Right atrium auricular region (tissue), 2 donors: Measurements from ENCODE around the gene TNS3. TPM values are rescaled to one million over a fixed set of nuclear protein-coding genes. Genes with fewer than 3 reads are reported as not detected.

ENCODE experiments used
- DNase-seq: peaks from one replicate; pipeline ENCODE4 v3.0.0-alpha.2; 2019; ENCODE audit warnings: low spot score
- H3K27ac ChIP-seq, 2 donors: fragments of 200-600 bp; sonication (generic); 1 replicate in 1 of 2; 2 replicates in 1 of 2; pipeline ENCODE4 v1.5.1; 2016 to 2019
- H3K27me3 ChIP-seq, 2 donors: fragments of 200-600 bp; sonication (generic); one replicate each; pipeline versions ENCODE4 v1.5.1 to v1.6.0; 2017 to 2019
- H3K36me3 ChIP-seq: fragments of 200-600 bp; sonication (generic); one replicate; pipeline ENCODE4 v1.5.1; 2016
- H3K4me1 ChIP-seq, 2 donors: fragments of 200-600 bp; sonication (generic); one replicate each; pipeline versions ENCODE4 v1.5.1 to v1.6.0; 2017 to 2019
- H3K4me3 ChIP-seq, 2 donors: fragments of 200-600 bp; sonication (generic); 1 replicate in 1 of 2; 2 replicates in 1 of 2; pipeline ENCODE4 v1.5.1; 2017 to 2019; ENCODE audit warnings: mild to moderate bottlenecking in 1 of 2, moderate library complexity in 1 of 2
- H3K9me3 ChIP-seq, 2 donors: fragments of 200-600 bp; sonication (generic); one replicate each; pipeline ENCODE4 v1.5.1; 2019
- CTCF ChIP-seq, 2 donors: fragments of 200-600 bp; sonication (generic); IDR thresholded peaks; one replicate each; pipeline ENCODE4 v1.5.1; 2019; ENCODE audit warnings: antibody characterized with exemption in 2 of 2
- total RNA-seq, 2 donors: library from RNA; depleted of rRNA; stranded (reverse); fragments of >200 nt; gene quantifications; one replicate each; pipeline ENCODE4 v1.1.0, GENCODE V29; 2016

Gene TNS3
- total RNA-seq, 2 donors from 2014 or later = 39.7 to 44.4 TPM

- Histone ChIP-seq H3K9me3 (no peaks in the 10 kb centered on the region), H3K4me3 (peak overlapping the region in 1 of 2 donors; percentile 24), H3K27me3 (no peaks in the 10 kb centered on the region), H3K4me1 (peaks cover 0 to 87% of the 10 kb centered on the region in 2 donors), H3K36me3 (no peaks in the 10 kb centered on the region), H3K27ac (peak overlapping the region; percentile 75 to 84)
- DNase-seq = peak; percentile 83
- no peak for TF ChIP-seq CTCF (IDR thresholded peaks at IDR 0.05)
These were observed 5.0 kb downstream of the TNS3 start for GRCh38 chr7:47576866-47577306.

- H3K27me3 ChIP-seq = no peaks in the 10 kb centered on the region
- H3K4me1 ChIP-seq = peaks cover 0 to 92% of the 10 kb centered on the region in 2 donors
- H3K4me3 ChIP-seq = peak overlapping the region in 1 of 2 donors; percentile 24
- peak overlapping the region; percentile 75 to 84 for H3K27ac ChIP-seq
- no peak for TF ChIP-seq CTCF (IDR thresholded peaks at IDR 0.05)
- no peak for DNase-seq
- no peaks in the 10 kb centered on the region for H3K36me3 ChIP-seq
- H3K9me3 ChIP-seq = no peaks in the 10 kb centered on the region
These were observed 5.7 kb downstream of the TNS3 start for GRCh38 chr7:47576031-47576865.

DNA sequence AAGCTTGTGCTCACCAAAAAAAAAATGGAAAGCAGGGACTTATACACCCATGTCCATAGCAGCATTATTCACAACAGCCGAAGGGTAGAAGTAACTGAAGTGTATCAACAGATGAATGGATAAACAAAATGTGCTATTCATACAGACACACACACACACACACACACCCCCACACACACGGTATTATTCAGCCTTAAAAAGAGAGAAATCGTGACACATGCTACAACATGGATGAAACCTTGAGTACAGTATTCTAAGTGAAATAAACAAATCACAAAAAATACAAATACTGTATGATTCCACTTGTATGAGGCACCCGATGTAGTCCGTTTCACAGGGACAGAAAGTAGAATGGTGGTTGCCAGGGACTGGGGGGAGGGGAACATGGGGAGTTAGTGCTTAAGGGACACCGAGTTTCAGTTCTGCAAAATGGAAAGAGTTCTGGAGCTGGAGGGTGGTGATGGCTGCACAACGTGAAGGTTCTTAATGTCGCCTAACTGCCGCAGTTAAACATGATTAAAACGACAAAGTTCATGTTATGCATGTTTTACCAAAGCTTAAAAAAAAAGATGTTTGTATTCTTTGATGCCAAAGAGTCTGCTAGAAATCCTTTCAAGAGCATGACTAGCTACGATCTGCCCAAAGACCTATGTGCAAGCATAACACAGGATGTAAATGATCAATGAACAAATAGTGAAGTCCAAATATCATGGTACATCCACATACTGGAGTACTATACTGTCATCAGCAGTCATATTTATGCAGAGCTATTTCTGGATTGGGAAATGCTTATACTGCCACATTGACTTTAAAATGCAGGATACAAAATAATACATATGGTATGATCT is 7.2 kb downstream of the TNS3 start:
- H3K27ac ChIP-seq = peak overlapping the region; percentile 53 to 79
- no peaks in the 10 kb centered on the region for H3K36me3 ChIP-seq
- DNase-seq = no peak
- H3K4me1 ChIP-seq = peaks cover 0 to 91% of the 10 kb centered on the region in 2 donors
- H3K27me3 ChIP-seq = no peaks in the 10 kb centered on the region
- no peak for TF ChIP-seq CTCF (IDR thresholded peaks at IDR 0.05)
- H3K4me3 ChIP-seq = no peak overlapping the region
- no peaks in the 10 kb centered on the region for H3K9me3 ChIP-seq

DNA sequence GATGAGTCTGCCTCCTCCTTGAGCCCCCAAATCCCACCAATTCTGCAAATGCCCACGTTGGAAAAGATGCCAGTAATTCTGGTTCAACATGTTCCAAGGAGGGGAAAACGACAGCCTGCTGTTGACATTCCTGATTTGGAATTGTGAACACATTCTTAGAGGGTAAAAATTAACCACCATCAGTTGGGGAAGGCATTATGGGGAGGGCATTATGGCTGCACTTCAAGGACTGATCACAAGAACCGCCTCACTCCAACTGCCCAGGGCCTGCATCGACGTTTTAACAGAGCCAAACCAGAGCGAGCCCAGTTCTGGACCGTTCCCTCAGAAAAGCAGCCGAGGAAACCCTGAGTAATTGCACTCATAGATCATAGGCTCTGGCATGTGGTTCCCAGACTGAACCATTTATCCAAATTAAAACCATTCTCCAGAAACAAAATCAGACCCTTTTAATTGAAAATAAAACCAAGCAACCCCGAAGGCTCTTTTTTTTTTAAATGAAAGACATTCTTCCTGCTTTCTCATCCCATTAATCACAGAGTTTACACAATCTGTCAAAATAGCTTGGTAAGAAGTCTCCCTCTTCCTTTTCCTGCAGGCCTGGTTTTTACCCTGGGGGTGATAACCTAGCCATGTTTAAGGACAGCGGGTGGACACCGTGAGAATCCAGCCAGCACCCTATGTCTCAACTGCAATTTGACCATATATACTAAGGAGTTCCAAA is 8.0 kb downstream of the TNS3 start:
- Histone ChIP-seq H3K4me1 (peaks cover 0 to 83% of the 10 kb centered on the region in 2 donors), H3K27me3 (no peaks in the 10 kb centered on the region), H3K4me3 (no peak overlapping the region), H3K27ac (peak overlapping the region; percentile 53 to 79), H3K36me3 (no peaks in the 10 kb centered on the region), H3K9me3 (no peaks in the 10 kb centered on the region)
- no peak for TF ChIP-seq CTCF (IDR thresholded peaks at IDR 0.05)
- no peak for DNase-seq

DNA sequence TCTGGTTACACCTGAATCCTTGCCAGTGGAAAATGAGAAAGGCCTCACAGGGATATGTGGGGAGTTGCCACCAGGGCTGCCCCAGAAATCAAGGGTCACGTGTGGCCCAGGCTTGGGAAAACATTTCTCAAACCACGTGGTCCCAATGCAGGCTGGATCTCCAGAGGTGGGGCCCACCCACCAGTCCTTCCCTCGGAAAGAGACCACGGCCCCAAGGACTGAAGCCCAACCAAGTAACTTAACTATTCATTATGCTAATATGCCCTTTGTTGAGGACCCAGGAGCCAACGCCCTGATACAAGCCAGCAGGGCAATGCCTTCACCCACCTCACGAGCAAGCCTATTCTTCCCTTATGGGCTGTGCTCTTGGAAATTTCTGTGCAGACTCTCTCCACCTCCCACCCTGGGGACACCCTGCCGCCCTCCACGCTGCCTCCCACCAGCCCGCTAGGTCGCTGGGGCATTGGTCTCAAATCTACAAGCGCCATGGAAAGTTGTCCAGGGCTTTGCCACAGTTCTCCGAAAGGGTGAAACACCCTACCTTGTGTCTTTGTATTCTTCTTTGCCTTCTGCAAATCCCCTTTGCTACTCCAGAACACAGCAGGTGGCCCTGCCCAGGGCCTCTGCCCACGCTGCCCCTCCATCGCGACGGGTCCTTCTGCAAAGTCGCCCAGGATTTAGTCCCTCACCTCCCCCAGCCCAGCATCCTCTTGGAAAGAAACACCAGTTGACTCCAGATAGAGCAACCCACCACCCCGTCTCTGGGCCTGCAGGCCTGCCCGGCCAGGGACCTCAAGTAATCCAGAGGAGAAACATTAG is 8.8 kb downstream of the TNS3 start:
- H3K4me1 ChIP-seq = peaks cover 0 to 75% of the 10 kb centered on the region in 2 donors
- H3K4me3 ChIP-seq = no peak overlapping the region
- no peaks in the 10 kb centered on the region for H3K27me3 ChIP-seq
- peak overlapping the region; percentile 53 to 79 for H3K27ac ChIP-seq
- H3K36me3 ChIP-seq = no peaks in the 10 kb centered on the region
- no peak for DNase-seq
- TF ChIP-seq CTCF (IDR thresholded peaks at IDR 0.05) = no peak
- no peaks in the 10 kb centered on the region for H3K9me3 ChIP-seq
